Testis (tissue), 3 donors: ENCODE measurements around the gene SHE. TPM values are rescaled to one million over a fixed set of nuclear protein-coding genes. Genes with fewer than 3 reads are reported as not detected.

ENCODE experiments used
- DNase-seq: peaks from one replicate; pipeline ENCODE4 v3.0.0-alpha.2; 2019
- H3K27ac ChIP-seq, 2 donors: fragments of 200-600 bp; sonication (generic); one replicate each; pipeline ENCODE4 v1.5.1; 2019
- H3K27me3 ChIP-seq: fragments of 200-600 bp; sonication (generic); one replicate; pipeline ENCODE4 v1.5.1; 2019
- H3K36me3 ChIP-seq: fragments of 200-600 bp; sonication (generic); one replicate; pipeline ENCODE4 v1.5.1; 2017; ENCODE audit warnings: low read depth; ENCODE audit errors: missing control alignments
- H3K4me1 ChIP-seq: fragments of 200-600 bp; sonication (generic); one replicate; pipeline ENCODE4 v1.5.1; 2019
- H3K4me3 ChIP-seq, 2 donors: fragments of 200-600 bp; sonication (generic); one replicate each; pipeline ENCODE4 v1.5.1; 2017 to 2019
- H3K9me3 ChIP-seq: fragments of 200-600 bp; sonication (generic); one replicate; pipeline ENCODE4 v1.5.1; 2017
- CTCF ChIP-seq, 3 experiments: fragments of 450-650 bp in 2 of 3; fragments of 200-600 bp in 1 of 3; sonication (generic) in 1 of 3; IDR thresholded peaks; one replicate each; pipeline ENCODE4 v1.5.1; 2016 to 2019; ENCODE audit warnings: antibody characterized with exemption in 3 of 3, mild to moderate bottlenecking in 2 of 3, moderate library complexity in 1 of 3
- POLR2A ChIP-seq: fragments of 450-650 bp; IDR thresholded peaks from one replicate; pipeline ENCODE4 v1.6.1; 2017; ENCODE audit warnings: antibody characterized with exemption, mild to moderate bottlenecking, moderate library complexity
- WGBS, 2 donors: methylation state at CpG; one replicate each; pipeline ENCODE4 v1.1.5; 2018; 5-methylcytosine and 5-hydroxymethylcytosine counted together
- intact Hi-C: fragments of 100-400 bp; cut with DNase I; formaldehyde crosslinking; loops from one replicate; pipeline ENCODE4 v1.15.1; 2023; ENCODE audit warnings: low total_unique reads
- polyA plus RNA-seq: library from polyadenylated mRNA; stranded (reverse); fragments of 350-450 nt; fragmentation: Illumina TruSeq; extraction: RNeasy Lipid Tissue Mini Kit (QIAGEN cat#74804); gene quantifications from one replicate; pipeline ENCODE4 v1.2.3, GENCODE V29; 2014; ENCODE audit warnings: low read depth, low replicate concordance; ENCODE audit not compliant: insufficient read depth
- total RNA-seq, 2 donors: library from RNA; depleted of rRNA; stranded (reverse); fragments of >200 nt; gene quantifications; one replicate each; pipeline ENCODE4 v1.2.3, GENCODE V29; 2016

Gene SHE
- total and polyA plus RNA-seq, 3 donors from 2014 or later = 50.9 to 57.9 (median 53.7) TPM

- intact Hi-C loops = loop anchor here (10.0 kb wide), 1 partner anchor 59 kb away; no protein-coding TSS in a partner anchor
- H3K27me3 ChIP-seq = no peaks in the 10 kb centered on the region
Measured at GRCh38 chr1:154485910-154486496, 16.2 kb downstream of the SHE start.

DNA sequence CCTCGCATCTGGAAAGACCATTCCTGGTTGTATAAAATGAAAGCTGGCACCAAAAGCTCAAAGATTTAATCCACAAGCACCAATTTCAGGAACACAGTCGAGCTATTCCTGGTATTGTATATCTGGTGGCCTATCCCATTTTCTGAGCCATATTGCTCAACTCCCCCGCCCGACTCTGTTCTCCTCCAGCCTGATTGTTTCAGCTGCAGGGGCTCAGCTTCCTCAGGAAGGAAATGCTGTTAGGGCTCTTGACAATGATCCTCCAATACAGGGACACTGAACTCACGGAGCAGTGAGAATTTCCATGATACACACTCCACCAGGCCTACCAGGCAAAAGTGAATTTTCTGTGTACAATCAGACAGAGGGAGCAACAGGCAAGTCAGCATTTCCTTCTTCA, 17.1 kb downstream of the SHE start:
- peaks cover 5% of the 10 kb centered on the region for H3K4me1 ChIP-seq
- DNase-seq = no peak
- intact Hi-C loops = loop anchor here (10.0 kb wide), 1 partner anchor 60 kb away; no protein-coding TSS in a partner anchor
- H3K36me3 ChIP-seq = no peaks in the 10 kb centered on the region
- TF ChIP-seq POLR2A = no peak
- TF ChIP-seq CTCF (IDR thresholded peaks at IDR 0.05) = no peak
- no peak overlapping the region for H3K4me3 ChIP-seq
- H3K27ac ChIP-seq = no peak overlapping the region
- WGBS, 2 donors = 78% methylated on average over 5 of the region's 5 CpGs
- no peaks in the 10 kb centered on the region for H3K9me3 ChIP-seq
- H3K27me3 ChIP-seq = no peaks in the 10 kb centered on the region

More at GRCh38 chr1:154485910-154486496, 16.2 kb downstream of the SHE start:
- TF ChIP-seq CTCF (IDR thresholded peaks at IDR 0.05) = no peak
- no peak for TF ChIP-seq POLR2A
- Histone ChIP-seq H3K36me3 (no peaks in the 10 kb centered on the region), H3K4me3 (no peak overlapping the region), H3K27ac (no peak overlapping the region), H3K4me1 (peaks cover 4% of the 10 kb centered on the region), H3K9me3 (no peaks in the 10 kb centered on the region)
- DNase-seq = no peak
- WGBS, 2 donors = 85 to 86% methylated on average over 7 of the region's 7 CpGs

DNA sequence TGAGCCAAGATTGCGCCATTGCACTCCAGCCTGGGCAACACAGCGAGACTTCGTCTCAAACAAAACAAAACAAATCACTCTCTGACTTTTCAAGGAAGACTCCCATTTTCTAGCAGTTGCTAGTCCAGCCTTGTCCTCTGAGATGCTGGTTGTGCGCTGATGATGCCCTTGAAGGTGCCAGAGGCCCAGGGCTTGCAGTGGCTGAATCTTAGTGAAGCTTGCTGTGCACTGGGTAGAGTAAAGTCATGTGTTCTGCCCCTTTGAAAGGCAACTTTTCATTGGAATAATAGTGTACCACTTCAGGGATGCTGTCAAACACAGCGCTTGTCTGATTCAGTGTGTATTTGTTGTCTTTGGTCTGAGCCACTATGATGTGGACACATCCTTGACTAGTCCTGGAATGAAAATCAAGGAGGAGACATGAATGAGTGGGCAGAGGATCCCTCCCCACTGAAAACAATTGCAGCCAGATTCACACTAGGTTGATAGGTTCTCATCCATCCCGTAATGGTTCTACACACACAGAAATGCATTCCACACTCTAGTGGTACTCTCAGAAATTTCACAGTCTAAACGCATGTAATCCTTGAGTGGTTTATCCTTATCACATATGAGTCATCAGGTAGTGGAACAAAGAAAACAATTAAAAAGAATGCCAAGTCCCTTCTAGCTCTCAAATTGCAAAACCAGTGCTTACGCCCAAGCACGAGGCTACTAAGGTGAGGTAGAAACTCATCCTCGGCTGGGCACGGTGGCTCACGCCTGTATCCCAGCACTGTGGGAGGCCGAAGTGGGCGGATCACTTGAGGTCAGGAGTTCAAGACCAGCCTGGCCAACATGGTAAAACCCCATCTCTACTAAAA, 18.0 kb downstream of the SHE start:
- TF ChIP-seq CTCF (IDR thresholded peaks at IDR 0.05) (no peak), POLR2A (no peak)
- H3K9me3 ChIP-seq = no peaks in the 10 kb centered on the region
- DNase-seq = no peak
- intact Hi-C loops = loop anchor here (10.0 kb wide), 1 partner anchor 61 kb away; no protein-coding TSS in a partner anchor
- peaks cover 10% of the 10 kb centered on the region for H3K4me1 ChIP-seq
- H3K27ac ChIP-seq = no peak overlapping the region
- H3K27me3 ChIP-seq = no peaks in the 10 kb centered on the region
- H3K36me3 ChIP-seq = no peaks in the 10 kb centered on the region
- WGBS, 2 donors = 82 to 88% methylated on average over 14 of the region's 14 CpGs
- H3K4me3 ChIP-seq = no peak overlapping the region

GRCh38 chr1:154481053-154481452, 21.2 kb downstream of the SHE start:
- no peaks in the 10 kb centered on the region for H3K9me3 ChIP-seq
- no peak overlapping the region for H3K4me3 ChIP-seq
- no peaks in the 10 kb centered on the region for H3K27me3 ChIP-seq
- H3K27ac ChIP-seq = no peak overlapping the region
- H3K4me1 ChIP-seq = peaks cover 31% of the 10 kb centered on the region
- TF ChIP-seq POLR2A (no peak), CTCF (IDR thresholded peaks at IDR 0.05) (no peak)
- no peak for DNase-seq
- 63 to 65% methylated on average over 1 of the region's 1 CpG for WGBS, 2 donors
- H3K36me3 ChIP-seq = no peaks in the 10 kb centered on the region
- intact Hi-C loops = loop anchor here (10.0 kb wide), 1 partner anchor 64 kb away; no protein-coding TSS in a partner anchor
